Measurements from ENCODE around the gene TMCO2. TPM values are rescaled to one million over a fixed set of nuclear protein-coding genes. Genes with fewer than 3 reads are reported as not detected.
"Not testable (repeated sequence)": the region's sequence is repeated elsewhere in the genome, so short reads cannot be mapped to it uniquely, and the experiment has no call there.

TMCO2 gene
- total RNA-seq: not detected

DNA sequence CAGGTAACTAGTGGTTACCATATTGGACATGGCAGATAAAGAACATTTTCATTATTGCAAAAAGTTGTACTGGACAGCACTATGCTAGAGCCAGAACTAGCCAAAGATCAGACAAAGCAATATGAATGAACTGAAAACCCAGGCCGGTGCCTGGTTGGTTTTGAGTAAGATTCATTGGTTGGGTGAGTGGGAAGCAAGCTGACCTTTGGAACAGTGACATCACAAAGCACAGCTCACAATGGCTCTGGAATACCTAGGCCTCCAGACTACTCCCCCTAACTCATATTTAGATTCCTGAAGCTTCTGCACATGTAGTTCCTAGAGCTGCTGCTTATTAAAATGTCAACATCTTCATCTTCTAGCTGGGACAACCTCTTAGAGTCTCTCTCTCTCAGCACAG, at the start of gene TMCO2:
Gene TMCO2 (plus strand): TSS at position 283 of the 400 bp plus-strand sequence. CDS start 57 bp downstream, at position 340.
- DNase-seq (ENCODE audit: low read depth in 2 of 3, low spot score in 2 of 3): no peak

DNA sequence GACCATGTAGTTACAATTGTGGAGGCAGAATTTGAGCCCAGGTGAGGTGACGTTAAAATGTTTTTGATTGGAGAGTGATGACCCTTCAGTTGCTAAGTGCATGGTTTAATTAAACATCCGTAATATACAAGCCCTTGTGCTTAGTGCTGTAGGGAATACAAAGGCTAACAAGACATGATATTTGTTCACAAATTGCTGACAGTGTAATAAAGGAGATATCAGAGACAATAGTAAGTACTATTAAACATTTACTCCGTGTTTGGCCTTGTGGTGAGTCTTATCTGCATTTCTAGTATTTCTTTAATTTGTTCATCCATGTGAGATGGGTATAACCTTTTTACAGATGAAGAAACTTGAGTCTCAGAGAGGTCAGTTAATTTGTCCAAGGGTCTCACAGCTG, 48.6 kb upstream of the TMCO2 start:
- DNase-seq (ENCODE audit: low read depth in 2 of 3, low spot score in 2 of 3): no peak

DNA sequence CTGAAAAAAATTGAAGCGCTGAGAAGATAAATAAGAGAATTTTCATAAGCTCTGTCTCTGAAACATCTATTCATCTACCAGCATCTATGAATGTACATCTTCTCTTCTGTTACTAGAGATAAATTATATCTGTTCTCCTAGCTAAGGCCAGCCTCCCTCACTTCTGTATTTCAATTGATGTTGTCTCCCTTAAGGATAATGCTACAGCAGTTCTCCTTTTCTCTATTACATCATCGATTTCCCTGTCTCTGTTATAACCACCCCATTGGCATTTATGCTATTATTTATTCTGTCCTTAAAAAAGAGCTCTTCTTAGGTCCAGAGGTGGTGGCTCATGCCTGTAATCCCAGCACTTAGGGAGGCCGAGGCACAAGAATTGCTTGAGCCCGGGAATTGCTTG, 42.9 kb upstream of the TMCO2 start:
- no peak for DNase-seq (ENCODE audit: low read depth in 2 of 3, low spot score in 2 of 3)

DNA sequence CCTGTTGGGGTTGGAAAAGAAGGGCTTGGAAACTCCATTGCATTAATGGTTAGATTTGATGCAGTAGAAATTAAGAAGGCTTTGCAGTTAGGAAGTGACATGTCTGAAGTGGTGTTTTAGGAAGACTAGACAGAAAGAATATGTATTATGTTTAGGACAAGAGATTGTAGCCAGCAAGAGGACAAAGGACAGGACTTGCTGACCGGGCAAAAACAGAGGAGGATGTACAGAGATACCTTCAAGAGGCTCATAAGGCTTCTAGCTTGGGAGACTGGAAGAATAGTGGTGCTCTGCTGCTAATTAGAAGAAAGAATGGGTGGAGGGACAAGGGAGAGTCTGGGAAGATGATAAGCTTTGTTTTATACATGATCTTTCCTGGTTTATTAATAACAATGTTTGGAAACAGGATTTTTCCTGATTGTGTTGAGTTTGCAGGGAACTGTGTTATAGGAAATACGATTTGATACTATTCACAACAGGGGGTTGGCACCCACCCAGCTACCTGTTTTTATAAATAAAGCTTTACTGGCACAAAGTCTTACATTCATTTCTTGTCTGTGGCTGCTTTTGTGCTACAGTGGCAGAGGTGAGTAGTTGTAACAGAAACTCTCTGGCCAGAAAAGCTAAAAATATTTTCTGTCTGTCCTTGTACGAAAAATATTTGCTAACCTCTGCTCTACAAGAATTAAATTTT, 37.1 kb upstream of the TMCO2 start:
- no peak for DNase-seq (ENCODE audit: low read depth in 2 of 3, low spot score in 2 of 3)

DNA sequence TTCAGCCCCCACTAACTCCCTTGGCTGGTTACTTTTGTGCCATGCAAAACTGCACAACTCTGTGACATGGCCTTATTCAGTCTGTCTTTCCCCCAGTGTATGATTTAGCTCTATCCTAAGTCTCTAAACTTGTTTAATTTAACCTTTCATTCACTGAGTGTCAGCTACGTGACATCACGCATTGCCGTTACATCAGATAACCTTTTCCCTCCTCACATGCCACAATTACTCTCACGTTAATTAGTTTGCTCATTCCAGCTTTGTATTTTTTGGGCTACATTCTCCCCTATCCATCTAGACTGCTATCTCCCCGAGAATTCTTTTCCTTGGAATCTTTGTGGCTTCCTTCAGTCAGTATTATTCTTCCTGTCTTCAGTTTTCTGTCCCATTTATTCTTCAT, 29.4 kb upstream of the TMCO2 start:
- DNase-seq (ENCODE audit: low read depth in 2 of 3, low spot score in 2 of 3): no peak

DNA sequence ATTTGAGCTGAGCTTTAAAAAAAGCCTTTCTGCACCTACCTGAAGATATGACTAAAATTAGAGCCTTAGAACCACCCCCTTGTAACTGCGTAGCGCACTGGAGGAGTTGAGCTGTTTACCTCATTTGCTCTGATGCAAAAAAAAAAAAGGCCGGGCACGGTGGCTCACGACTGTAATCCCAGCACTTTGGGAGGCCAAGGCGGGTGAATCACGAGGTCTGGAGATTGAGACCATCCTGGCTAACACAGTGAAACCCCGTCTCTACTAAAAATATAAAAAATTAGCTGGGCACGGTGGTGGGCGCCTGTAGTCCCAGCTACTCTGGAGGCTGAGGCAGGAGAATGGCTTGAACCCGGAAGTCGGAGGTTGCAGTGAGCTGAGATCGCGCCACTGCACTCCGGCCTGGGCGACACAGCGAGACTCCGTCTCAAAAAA, 26.2 kb upstream of the TMCO2 start:
- not testable (repeated sequence) for DNase-seq (ENCODE audit: low read depth in 2 of 3, low spot score in 2 of 3)

DNA sequence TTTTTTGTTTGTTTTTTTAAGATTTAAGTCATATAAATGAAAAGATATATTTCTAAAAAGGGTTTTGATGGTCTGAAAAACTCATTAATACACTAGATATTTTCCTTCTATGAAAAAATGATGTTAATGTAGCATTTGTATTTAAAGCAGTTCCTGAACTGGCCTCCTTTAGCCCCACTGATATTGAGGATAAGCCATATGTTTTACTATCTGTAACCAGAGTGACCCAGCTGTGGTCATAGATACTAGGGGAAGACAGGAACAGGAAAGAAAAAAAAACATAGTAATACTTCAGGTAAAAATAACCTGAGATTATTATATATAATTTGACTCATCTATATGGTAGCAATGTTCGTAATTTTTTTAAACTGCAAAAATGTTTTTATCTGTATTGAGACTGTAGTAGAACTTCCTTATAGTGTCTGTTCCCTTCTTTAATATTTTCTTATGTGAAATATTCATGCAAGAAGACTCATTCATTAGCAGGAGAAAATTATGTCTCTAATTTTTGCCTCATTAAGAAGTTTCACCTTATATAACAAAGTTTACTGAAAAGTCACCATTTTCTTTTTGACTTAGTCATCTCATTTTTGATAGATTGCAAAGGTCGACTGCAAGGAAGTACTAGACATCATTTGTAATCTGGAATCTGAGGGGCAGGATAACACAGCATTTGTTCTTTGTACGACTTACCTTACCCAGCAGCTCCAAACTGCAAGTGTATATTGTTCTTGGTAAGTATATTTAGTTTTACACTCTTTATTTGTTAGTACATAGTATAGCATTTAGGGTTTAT, 25.6 kb upstream of the TMCO2 start:
- DNase-seq (ENCODE audit: low read depth in 2 of 3, low spot score in 2 of 3): no peak

DNA sequence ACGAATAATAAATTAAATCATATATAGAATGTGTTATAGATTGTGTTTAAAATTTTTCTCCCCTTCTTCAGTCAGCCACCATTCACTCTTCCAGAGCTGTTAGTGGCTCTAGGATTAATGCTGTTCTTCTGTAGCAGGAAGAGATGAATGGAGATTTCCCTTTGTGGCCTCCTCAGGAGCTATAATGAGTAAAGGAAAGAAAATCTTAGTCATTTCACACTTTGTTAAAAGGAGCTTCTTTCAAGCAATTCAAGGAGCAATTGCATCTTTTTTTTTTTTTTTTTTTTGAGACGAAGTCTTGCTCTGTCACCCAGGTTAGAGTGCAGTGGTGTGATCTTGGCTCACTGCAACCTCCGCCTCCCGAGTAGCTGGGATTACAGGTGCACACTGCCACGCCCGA, 23.7 kb upstream of the TMCO2 start:
- no peak for DNase-seq (ENCODE audit: low read depth in 2 of 3, low spot score in 2 of 3)

DNA sequence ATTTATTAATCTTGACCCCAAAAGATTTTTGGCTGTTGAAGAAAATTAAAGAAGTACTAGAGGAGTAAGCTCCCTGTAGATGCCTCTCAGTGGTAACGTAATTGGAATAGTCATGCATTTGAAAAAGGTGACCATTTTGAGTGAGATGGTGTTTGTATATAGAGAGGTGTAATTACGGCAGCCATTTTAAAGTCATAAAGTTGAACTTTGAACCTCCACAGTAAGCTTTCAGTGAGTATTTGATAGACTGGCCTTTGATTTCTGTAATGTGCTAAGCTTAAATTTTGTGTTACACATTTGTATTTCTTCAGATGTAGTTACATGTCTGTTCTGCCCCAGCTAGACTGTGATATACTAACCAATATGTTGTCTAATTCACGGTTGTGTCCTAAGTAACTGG, 21.5 kb upstream of the TMCO2 start:
- DNase-seq (ENCODE audit: low read depth in 2 of 3, low spot score in 2 of 3): no peak

DNA sequence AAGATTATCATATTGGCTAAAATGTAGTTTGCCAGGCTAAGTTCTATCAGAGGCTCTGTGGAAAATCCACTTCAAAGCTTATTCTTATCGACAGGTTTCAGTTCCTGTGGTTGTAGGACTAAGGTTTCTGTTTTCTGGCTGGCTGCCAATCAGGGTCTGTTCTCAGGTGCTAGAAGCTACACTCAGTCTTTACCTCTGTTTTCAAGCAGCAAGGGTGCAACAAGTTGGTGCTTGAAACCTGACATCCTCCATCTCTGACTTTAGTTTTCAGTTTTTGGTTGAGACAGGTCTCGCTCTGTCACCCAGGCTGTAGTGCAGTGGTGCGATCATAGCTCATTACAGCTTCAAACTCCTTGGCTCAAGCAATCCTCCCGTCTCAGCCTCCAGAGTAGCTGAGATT, 15.3 kb upstream of the TMCO2 start:
- no peak for DNase-seq (ENCODE audit: low read depth in 2 of 3, low spot score in 2 of 3)

DNA sequence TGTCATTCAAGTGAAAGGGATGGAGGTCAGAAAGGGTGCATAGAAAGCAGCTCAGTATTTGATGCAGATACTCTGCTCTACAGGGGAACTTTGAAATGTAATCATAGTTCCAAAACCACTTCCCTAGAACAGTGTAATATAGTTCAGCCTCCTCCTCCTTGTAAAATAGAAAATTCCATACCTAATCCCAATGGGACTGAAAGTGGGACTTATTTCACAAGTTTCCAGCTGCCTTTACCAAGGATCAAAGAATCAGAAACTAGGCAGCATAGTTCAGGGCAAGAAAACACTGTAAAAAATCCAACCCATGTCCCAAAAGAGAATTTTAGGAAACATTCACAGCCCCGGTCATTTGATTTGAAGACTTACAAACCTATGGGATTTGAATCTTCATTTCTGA, 8.1 kb upstream of the TMCO2 start:
- DNase-seq (ENCODE audit: low read depth in 2 of 3, low spot score in 2 of 3): no peak

DNA sequence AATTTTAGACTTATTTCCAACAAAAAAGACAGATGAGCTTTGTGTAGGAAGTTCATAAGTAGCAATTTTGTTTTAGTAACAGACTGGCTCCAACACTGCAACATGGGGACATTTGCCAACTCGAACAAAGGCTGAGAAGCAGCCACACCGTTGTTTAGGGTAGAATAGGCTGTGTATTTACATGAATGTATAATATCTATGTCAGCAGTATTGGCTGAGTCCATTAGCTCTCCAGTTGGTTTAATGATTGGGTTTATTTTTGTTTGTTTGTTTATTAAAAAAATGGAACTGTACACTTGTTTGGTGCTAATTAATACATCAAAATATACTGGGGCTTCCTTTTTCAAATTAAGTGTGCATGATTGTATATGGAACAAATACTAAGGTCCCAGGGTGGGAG, 7.3 kb upstream of the TMCO2 start:
- no peak for DNase-seq (ENCODE audit: low read depth in 2 of 3, low spot score in 2 of 3)

DNA sequence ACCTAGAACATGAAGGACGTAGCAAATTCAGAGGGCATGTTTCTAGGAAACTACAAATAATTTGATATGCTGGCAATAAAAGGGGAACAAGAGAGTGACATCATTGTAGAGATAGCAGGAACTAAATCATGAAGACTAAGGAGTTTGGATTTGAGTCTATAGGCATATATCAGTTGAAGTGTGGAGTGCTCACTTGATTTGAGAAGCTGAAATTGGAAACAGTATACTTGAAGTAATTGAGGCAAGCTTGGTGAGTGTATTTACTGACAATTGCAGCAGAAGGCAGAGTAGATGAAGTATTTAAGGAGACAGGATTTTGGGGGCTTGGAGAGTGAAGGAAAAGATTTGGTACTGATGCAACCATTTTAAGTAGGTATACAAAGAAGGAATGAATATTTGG, 6.4 kb upstream of the TMCO2 start:
- DNase-seq (ENCODE audit: low read depth in 2 of 3, low spot score in 2 of 3): no peak

DNA sequence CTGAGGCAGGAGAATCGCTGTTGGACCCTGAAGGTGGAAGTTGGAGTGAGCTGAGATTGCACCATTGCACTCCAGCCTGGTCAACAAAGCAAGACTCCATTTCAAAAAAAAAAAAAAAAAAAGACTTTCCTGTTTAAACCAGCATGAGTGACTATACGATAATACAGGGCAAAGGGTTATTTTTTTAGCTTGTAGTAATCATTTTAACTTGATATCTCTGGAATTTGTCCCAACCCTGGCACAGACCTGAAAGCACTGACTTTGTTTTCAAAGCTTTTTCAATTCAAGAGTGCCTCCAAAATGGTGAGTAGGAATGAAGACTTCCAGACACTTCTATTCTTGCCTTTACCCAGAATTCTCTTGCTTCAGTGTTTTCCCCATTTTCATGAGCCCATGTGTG, 4.4 kb upstream of the TMCO2 start:
- DNase-seq (ENCODE audit: low read depth in 2 of 3, low spot score in 2 of 3): no peak

DNA sequence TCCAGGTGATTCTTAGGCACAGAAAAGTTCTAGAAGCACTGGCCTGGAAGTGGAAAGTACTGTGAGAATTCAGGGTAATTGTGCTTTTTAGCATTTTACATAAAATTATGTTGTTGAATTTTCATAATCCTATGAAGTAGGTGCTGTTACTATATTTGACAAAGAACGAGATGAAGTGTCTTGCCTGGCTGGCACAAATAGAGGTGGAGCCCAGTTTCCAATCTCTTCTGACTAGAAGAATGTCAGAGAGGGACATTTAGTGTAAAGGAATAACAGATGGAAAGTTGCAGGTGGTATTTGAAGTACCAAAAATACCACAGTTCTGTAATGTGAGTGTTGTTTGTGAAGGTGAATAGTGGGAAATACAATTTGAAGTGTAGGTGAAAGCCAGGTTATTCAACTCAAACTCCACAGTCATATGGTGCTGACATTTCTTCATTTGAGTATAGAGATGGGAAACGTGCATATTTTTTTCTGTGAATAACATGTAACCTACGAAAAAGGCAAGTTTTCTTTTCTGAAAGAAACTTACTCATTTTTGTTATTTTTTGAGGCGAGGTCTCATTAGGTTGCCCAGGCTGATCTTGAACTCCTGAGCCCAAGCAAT, 3.5 kb upstream of the TMCO2 start:
- DNase-seq (ENCODE audit: low read depth in 2 of 3, low spot score in 2 of 3): no peak

DNA sequence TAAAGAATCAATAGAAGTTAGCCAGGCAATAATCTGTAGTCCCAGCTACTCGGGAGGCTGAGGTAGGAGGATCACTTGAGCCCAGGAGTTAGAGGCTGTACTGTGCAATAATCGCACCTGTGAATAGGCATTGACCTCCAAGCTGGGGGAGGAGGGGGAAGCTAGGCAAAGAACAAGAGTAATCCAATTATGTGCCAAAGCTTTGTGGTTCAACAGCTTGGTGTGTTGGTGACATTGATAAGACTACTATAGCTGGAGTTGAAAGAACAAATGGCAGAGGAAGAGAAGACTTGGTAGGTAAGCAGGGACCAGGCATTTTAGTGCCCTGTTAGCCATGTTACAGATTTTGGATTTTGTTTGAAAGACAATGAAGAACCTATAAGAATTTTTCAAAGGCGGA, 2.1 kb upstream of the TMCO2 start:
- DNase-seq (ENCODE audit: low read depth in 2 of 3, low spot score in 2 of 3): no peak

DNA sequence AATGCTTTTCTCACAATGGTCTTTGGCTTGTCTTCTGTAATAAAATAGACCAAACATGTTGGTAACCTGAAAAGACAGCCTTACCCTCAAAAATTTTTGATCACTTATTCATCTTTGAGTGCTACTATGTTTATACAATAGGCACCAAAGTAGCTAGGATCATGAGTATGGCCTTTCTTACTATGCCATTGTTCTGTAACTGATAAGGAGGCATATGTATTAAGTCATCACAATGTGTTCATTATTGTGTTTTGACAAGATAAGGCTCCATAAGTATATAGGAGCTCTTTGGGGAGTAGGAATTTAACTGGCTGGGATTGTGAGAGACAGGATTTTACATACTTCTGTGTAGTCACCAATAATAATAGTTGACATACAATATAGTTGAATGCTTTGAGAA, 675 bp downstream of the TMCO2 start:
- no peak for DNase-seq (ENCODE audit: low read depth in 2 of 3, low spot score in 2 of 3)

DNA sequence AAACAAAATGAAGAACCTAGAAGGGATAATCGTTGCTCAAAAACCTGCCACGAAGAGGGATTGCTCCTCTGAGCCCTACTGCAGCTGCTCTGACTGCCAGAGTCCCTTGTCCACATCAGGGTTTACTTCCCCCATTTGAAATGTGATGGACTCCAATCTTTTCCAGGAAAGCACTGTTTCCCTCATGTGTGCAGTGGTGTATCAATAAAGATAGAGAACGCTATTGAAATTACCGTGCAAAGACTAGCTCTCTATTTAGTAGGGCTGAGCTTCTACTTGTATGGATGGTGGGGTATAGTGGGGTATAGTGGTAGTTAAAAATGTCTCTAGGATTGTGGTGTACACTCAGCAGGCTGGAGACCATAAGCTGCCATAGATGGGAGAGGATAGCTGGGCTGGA, 3.7 kb downstream of the TMCO2 start:
- no peak for DNase-seq (ENCODE audit: low read depth in 2 of 3, low spot score in 2 of 3)

DNA sequence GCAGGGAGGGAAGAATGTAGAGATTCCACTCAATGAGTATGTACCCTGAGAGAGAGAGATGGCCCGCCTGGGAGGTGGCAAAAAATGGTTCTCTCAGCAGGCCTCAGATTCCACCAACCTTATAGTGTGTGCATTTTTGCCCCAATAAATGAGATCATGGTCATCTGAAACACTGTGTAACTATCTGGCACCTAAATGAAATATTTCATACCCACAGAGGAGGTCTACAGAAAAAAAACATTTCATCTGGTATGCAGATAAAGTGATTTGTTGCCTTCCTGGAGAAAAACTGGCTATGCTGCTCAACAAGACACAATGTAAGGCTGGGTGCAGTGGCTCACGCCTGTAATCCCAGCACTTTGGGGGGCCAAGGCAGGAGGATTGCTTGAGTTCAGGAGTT, 4.9 kb downstream of the TMCO2 start:
- no peak for DNase-seq (ENCODE audit: low read depth in 2 of 3, low spot score in 2 of 3)

DNA sequence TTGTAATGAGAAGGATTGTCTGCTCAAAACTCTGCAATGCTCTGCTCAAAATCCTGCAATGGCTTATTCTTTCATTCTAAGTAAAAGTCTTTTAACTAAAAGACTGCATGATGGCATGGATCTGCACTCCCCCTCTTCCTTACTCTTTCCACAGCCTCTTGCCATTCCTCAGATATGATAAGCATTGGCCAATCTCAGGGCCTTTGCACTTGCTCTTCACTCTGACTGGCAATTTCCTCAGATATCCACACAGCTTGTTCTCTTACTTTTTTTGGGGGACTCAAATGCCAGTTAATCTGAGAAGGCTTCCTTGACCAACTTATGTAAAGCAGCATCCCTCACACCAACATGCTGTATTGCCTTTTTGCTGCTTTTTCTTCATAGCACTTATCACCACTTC, 7.5 kb downstream of the TMCO2 start:
- no peak for DNase-seq (ENCODE audit: low read depth in 2 of 3, low spot score in 2 of 3)

DNA sequence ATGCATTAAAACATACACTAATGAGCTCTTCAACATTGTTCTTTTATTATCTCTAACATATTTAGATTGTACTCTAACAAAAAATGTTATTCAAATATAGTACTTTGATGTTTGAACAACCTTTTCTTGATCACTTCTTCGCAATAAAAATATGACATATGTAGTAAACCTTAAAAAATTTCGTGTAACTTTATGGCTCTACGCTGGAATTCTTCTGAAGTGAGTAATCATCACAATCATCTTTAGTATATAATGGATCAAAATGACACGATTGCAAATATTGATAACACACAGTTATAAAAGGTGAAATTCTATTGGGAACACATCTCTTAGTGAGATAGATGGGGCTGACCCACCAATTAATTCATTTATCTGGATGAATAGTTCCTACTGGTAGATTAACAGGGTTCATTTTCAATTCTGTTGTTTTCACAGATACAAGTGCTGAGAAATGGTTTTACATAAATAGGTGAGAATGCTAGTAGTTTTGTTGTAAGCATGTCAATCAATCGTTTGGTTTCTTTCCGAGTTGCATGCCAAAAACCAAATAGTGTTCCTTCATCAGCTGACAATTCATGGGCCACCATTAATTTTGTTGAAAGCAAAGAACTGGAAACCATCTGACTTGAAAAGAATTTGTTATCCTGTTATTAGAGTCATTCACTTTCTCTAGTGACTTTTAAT, 8.8 kb downstream of the TMCO2 start:
- no peak for DNase-seq (ENCODE audit: low read depth in 2 of 3, low spot score in 2 of 3)
